Placental epithelial cell (primary cell): ENCODE measurements around the gene PCDHGA3. TPM values are rescaled to one million over a fixed set of nuclear protein-coding genes. Genes with fewer than 3 reads are reported as not detected.

Experiments used
- total RNA-seq: library from RNA; depleted of rRNA; stranded (reverse); fragments of >200 nt; gene quantifications from 2 replicates; pipeline ENCODE4 v1.2.3, GENCODE V29; 2012

PCDHGA3 gene
- total RNA-seq, result 0.33 and 1.2 TPM in 2 replicates

DNA sequence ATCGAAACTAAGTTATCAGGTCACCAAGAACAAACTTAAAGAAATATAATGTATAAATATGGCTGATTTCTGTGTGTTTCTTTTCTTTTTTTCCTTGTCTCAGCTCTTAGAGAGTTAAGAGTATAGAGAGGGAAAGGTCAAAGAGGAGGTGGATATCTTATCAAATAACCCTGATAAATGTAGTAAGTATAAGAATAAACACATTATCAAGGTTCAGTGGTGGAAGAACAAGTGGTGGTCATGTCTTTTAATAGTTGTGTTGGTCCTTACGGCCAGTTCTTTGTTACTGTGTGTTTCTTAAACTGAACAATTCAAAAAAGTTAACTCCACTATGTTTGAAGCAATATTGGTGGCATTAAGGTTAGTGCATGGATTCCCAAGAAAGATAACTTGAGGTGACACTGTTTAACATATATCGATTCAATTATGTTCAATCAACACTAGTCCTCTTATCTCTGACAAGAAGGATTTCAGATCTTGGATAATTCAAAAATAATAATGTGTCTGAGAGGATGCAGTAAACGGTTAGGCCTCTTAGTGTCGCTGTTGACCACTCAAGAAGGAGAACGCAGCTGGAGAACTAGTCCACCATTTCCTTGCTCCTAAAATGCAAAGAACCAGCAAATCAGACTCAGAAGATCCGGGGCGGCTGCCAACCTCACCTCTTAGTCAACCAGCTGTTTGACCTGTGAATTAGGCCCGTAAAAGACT lies at the start of gene PCDHGA3:
TSS of gene PCDHGA3 (plus strand) at position 588 of the 711 bp plus-strand sequence. CDS start 205 bp downstream, outside the sequence.

DNA sequence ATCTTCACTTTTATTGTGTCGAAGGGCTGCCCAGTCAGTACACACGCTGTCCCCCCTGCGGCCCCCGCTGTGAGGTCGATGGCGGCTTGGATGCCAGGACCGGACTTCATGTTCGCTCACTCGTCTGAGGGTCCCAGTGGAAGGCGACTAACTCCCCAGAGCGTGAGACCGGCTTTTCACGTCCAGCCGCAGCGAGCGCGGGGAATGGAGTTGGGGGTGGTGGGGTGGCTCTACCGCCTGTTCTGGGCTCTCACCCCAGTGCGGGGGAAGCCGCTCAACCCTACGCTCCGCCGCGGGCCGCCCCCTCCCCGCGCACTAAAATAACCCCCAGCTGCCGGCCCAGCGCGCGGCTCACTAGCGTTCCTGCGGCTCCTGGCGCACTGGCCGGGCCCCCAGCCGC lies 39.9 kb upstream of the PCDHGA3 start, which contains the start of gene SLC25A2:
TSS of gene SLC25A2 (minus strand) at position 294 of the 400 bp plus-strand sequence. CDS start at position 110, 184 bp downstream.

DNA sequence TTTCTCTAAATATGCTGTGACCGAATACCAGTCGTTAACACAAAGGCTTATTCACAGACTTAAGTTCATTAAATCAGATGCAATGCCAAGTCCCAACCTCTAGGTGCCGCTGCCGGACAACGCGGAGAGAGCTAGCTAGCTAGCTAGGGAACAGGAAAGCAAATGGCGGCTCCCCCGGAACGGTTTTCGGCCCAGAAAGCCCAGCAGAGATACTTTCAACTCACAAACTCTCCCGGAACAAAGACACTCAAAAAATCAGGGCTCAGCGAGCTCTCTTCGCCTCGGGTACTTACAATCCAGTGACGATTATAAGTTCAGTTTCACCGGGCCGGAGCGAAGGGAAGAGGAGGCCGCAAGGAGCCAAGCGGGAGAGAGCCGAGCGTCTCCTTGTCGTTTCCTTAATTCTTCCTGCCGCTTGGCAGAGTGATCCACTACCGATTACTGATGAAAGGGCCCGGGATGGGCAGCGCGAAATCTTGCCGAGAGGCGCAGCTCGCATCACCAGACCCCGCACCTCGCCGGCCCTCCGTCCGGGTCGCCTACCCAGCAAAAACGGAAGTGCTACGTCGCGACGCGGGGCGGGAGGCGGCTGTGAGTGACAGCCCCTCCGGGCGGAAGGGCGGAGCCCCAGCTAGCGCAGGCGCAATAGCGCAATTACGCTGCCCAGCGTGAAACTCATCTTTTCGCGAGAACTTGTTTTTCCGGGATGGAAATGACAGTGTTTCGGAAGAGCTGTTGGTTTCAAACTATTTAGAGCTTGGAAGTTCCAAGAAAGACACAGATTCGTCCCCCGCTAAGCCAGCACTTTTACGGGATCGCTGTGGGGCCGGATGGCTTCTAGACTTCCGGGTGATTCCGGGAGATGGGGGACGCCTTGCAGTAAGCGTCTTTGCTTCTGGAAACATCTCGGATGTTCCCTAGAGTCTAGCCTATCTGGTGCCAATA lies 23.1 kb upstream of the PCDHGA3 start, which contains the start of gene TAF7:
TSS of gene TAF7 (minus strand) at position 560 of the 945 bp plus-strand sequence. CDS start 740 bp downstream, outside the sequence.

DNA sequence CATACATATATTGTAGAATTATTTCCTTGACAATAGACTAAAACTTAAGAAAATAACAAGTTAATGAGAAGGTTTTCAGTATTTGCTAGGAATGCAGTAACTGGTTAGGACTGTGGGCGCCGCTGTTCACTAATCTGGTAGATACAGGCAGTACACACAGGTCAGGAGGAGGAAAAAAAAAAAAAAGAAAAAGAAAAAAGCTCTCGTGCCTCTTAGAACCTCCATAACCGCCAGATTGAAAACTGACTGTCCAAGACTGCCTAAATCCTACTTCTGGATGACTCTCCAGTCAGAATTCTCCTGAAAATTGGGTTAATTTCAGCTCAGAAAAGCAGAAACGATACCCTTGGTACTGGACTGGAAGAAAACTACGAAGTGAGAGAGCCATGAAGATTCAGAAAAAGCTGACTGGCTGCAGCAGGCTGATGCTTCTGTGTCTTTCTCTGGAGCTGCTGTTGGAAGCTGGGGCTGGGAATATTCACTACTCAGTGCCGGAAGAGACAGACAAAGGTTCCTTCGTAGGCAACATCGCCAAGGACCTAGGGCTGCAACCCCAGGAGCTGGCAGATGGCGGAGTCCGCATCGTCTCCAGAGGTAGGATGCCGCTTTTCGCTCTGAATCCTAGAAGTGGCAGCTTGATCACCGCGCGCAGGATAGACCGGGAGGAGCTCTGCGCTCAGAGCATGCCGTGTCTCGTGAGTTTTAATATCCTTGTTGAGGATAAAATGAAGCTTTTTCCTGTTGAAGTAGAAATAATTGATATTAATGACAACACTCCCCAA lies 13.1 kb upstream of the PCDHGA3 start, which contains the start of gene PCDHGA1:
TSS of gene PCDHGA1 (plus strand) at position 216 of the 782 bp plus-strand sequence.

DNA sequence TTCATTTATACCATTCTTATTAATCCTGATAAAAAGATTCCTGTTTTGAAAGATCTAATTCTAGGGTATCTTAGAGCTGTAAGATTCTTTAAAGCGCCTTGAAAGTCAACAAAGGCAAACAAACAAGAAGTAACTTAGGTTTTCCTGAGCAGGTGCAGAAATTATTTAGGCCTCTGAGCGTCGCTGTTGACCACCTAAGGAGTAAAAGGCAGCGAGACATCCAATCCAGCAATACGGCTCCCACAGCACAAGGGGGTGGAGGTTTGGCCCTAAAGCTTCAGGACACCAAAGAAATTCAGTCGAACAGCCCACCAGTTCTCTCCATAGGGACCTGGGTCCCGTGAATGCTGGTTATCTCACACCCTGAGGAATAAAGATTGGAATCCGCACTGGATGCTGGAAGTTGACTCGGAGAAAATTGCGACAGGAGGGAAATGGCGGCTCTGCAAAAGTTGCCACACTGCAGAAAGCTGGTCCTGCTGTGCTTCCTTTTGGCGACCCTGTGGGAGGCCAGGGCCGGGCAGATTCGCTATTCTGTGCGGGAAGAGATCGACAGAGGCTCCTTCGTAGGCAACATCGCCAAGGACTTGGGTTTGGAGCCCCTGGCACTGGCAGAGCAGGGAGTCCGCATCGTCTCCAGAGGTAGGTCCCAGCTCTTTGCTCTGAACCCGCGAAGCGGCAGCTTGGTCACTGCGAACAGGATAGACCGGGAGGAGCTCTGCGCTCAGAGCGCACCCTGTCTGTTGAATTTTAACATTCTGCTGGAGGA lies 4.9 kb upstream of the PCDHGA3 start, which contains the start of gene PCDHGA2:
TSS of gene PCDHGA2 (plus strand) at position 223 of the 769 bp plus-strand sequence.

DNA sequence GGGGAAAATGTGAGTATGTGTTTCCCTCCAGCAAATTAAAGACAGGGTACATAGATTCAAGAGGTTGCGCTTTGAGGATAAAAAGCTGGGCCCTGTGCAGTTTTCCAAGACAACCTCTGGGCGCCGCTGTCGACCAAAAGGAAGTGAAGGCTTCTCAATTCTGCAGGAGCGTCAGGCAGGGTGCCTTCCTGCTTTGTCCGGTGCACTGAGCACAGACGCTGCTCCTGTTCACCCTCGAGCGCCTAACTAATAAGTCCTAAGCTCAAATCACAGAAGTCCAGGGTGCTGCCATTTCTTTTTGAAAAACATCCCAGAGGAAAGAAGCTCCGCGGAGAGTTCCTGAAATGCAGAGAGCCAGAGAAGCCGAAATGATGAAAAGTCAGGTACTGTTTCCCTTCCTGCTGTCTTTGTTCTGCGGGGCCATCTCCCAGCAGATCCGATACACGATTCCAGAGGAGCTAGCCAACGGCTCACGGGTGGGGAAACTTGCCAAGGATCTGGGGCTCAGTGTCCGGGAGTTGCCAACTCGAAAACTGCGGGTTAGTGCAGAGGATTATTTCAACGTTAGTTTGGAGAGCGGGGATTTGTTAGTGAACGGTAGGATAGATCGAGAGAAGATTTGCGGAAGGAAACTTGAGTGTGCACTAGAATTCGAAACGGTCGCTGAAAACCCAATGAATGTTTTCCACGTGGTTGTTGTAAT lies 6.4 kb downstream of the PCDHGA3 start, which contains the start of gene PCDHGB1:
TSS of gene PCDHGB1 (plus strand) at position 183 of the 703 bp plus-strand sequence. CDS start at position 345, 162 bp downstream.

GRCh38 chr5:141354900-141355469 lies 11.4 kb downstream of the PCDHGA3 start, which contains the start of gene PCDHGA4:
Gene PCDHGA4 (plus strand): TSS chr5:141355021. CDS start chr5:141355108, 87 bp downstream.

GRCh38 chr5:141359790-141360426 lies 16.3 kb downstream of the PCDHGA3 start, which contains the start of gene PCDHGB2:
Gene PCDHGB2 (plus strand): TSS chr5:141359994. CDS start chr5:141360136, 142 bp downstream.

GRCh38 chr5:141363952-141364660 lies 20.5 kb downstream of the PCDHGA3 start, which contains the start of gene PCDHGA5:
Gene PCDHGA5 (plus strand): TSS chr5:141364162. CDS start chr5:141364331, 169 bp downstream.

GRCh38 chr5:141369994-141370848 lies 26.6 kb downstream of the PCDHGA3 start, which contains the start of gene PCDHGB3:
Gene PCDHGB3 (plus strand): TSS chr5:141370242. CDS start chr5:141370395, 153 bp downstream.

GRCh38 chr5:141373673-141374317 lies 30.2 kb downstream of the PCDHGA3 start, which contains the start of gene PCDHGA6:
Gene PCDHGA6 (plus strand): TSS chr5:141373891. CDS start chr5:141374084, 193 bp downstream.

DNA sequence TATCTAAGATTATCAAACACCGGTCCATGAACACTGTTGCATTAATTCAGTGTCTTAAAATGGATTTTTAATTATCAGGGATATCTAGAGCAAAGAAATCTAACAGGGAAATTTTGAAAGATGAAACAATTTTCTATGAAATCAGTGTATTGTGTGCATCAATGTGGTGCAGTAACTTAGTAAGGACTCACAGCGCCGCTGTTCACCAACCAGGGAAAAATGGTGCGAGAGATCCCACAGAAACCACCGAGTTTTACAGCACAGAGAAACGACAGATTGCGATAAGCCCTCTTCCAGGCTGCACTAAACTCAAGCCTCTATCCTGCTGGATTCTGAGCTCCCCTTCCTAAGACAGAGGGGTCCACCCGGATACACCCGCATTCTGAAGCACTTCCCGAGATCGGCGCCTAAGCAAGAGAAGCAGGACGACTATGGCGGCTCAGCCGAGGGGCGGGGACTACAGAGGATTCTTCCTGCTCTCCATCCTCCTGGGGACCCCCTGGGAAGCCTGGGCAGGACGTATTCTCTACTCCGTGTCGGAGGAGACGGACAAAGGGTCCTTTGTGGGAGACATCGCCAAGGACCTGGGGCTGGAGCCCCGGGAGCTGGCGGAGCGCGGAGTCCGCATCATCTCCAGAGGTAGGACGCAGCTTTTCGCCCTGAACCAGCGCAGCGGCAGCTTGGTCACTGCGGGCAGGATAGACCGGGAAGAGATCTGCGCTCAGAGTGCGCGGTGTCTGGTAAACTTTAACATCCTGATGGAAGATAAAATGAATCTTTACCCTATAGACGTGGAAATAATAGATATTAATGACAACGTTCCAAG lies 39.1 kb downstream of the PCDHGA3 start, which contains the start of gene PCDHGA7:
TSS of gene PCDHGA7 (plus strand) at position 274 of the 826 bp plus-strand sequence. CDS start at position 432, 158 bp downstream.

GRCh38 chr5:141387557-141388311 lies 44.1 kb downstream of the PCDHGA3 start, which contains the start of gene PCDHGB4:
Gene PCDHGB4 (plus strand): TSS chr5:141387698. CDS start chr5:141387885, 187 bp downstream.

DNA sequence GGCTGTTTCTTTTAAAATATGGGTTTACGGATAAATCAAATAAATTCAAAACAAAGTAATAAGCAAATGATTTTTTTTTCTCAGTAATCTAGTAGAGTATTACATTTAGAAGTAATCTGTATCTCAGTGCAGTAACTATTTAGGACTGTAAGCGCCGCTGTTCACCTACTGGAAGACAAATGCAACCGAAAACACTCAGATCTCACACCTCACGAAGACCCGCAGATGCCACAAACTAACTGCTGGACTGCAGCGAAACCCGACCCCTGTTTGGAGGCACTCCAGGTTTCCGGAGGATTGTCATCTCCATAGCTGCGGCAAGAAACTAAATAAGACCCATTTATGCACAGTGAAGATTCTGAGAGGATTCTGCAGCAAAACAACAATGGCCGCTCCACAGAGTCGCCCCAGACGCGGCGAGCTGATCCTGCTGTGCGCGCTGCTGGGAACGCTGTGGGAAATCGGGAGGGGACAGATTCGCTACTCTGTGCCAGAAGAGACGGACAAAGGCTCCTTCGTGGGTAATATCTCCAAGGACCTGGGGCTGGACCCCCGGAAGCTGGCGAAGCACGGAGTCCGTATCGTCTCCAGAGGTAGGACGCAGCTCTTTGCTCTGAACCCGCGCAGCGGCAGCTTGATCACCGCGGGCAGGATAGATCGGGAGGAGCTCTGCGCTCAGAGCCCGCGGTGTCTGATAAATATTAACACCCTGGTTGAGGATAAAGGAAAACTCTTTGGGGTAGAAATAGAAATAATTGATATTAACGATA lies 49.0 kb downstream of the PCDHGA3 start, which contains the start of gene PCDHGA8:
TSS of gene PCDHGA8 (plus strand) at position 205 of the 770 bp plus-strand sequence. CDS start at position 386, 181 bp downstream.

